GM20000 (cell line): ENCODE measurements around the gene BTRC.

Source experiments
- DNase-seq: peaks from one replicate; pipeline ENCODE4 v3.0.0; 2012; ENCODE audit warnings: low spot score
- TF ChIP-seq, protein P1 (sequence below): IDR thresholded peaks from 2 replicates; pipeline ENCODE4 v1.5.1; 2012; ENCODE audit warnings: mild to moderate bottlenecking, control low read depth; ENCODE audit errors: extremely low read depth, missing control alignments

BTRC gene

DNA sequence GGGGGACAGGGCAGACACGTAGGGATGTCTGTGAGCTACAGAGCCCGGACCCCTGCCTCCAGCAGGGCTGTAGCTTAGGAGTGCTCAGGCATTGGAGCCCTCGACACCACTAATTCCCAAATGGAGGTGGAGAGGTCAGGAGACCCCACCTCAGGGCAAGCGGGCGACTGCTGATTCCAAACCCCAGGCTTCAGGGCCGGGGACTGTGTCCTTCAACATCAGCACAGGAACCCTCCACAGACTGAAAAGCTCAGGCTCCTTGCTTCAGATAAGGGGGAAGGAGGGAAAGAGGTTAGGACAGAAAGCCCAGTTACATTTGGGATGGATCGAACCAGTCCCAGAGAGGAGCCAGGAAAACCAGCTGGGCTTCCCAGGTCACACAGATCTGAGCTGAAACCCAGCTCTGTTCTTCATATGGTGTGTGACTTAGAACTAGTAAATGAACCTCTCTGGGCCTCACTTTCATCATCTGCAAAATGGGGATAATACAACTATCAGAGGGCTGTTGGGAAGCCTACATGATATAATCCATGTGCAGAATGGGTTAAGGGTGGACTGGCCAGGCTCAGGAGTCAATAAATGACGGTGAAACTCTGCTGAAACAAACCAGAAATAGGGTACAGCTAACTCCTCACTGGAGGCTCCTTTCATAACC lies 217.4 kb downstream of the BTRC start:
- no peak for DNase-seq
- TF ChIP-seq, protein P1, sequence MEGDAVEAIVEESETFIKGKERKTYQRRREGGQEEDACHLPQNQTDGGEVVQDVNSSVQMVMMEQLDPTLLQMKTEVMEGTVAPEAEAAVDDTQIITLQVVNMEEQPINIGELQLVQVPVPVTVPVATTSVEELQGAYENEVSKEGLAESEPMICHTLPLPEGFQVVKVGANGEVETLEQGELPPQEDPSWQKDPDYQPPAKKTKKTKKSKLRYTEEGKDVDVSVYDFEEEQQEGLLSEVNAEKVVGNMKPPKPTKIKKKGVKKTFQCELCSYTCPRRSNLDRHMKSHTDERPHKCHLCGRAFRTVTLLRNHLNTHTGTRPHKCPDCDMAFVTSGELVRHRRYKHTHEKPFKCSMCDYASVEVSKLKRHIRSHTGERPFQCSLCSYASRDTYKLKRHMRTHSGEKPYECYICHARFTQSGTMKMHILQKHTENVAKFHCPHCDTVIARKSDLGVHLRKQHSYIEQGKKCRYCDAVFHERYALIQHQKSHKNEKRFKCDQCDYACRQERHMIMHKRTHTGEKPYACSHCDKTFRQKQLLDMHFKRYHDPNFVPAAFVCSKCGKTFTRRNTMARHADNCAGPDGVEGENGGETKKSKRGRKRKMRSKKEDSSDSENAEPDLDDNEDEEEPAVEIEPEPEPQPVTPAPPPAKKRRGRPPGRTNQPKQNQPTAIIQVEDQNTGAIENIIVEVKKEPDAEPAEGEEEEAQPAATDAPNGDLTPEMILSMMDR, result no peak

DNA sequence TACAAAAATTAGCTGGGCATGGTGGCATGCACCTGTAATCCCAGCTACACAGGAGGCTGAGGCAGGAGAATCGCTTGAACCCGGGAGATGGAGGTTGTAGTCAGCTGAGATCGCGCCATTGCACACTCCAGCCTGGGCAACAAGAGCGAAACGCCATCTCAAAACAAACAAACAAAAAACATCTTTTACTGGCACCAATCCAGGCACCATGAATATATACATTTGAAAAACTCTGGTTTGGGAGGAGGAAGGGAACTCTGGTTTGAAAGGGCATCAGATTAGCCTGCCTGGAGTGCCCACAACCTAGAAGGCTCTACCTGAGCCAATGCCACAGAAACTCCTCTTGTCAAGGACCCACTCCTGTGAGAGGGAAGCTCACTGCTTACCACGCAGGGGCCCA lies 218.2 kb downstream of the BTRC start:
- TF ChIP-seq, protein P1, result no peak

DNA sequence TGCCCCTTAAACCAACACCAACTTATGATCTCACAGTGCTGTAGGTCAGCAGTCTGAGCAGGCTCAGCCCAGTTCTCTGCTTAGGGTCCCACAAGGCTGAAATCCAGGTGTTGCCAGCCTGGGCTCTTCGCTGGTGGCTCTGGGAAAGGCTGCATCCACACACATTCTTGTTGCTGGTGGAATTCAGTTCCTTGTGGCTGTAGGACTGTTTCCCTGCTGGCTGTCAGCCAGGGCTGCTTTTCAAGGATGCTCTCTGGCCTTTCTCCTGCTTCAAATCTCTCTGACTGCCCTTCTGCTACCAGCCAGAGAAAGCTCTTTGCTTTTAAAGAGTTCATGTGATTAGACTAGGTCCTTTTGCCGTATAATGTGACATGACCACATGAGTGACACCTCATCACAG lies 218.8 kb downstream of the BTRC start:
- TF ChIP-seq, protein P1, result no peak
- DNase-seq, result no peak

More for the DNA sequence above, 218.2 kb downstream of the BTRC start:
- no peak for DNase-seq

DNA sequence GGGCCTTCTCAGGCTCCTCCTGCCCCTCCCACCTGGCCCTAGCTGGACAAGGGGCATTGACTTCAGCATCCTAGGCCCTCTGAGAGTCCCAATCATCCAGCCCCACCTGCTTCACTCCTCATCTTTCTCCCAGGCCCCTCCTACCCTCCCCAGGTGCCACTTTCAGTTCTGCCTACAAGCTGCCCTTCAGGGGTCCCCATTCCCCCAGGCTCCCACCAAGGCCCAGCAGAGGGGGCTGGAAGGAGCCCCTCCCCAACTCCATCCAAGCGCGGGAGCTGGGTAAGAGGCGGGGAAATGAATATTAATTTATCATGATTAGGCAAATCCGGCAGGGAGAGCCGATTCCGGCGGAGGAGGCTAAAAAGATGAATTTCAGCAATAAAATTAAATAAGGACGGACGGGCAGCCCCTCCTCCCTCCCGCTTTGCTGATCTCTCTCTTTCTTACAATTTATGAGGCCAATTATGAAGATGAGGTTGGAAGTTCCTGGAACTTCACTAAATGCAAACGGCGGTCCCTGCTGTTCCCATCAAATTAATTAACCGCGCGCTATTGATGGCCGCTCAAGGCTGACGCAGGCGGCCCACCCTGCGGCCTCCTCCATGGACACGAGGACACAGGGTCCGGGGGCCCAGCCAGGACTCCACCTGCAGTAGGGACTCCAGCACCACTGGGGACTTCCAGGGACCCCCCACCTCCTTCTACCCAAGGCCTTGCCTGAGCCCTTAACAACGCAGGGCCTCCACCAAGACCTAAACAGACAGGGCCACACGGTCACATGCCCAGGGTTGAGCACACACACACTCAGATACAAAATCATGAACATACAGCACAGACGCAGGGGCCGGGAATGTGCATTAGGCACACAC lies 220.2 kb downstream of the BTRC start:
- TF ChIP-seq, protein P1, result no peak
- no peak for DNase-seq

DNA sequence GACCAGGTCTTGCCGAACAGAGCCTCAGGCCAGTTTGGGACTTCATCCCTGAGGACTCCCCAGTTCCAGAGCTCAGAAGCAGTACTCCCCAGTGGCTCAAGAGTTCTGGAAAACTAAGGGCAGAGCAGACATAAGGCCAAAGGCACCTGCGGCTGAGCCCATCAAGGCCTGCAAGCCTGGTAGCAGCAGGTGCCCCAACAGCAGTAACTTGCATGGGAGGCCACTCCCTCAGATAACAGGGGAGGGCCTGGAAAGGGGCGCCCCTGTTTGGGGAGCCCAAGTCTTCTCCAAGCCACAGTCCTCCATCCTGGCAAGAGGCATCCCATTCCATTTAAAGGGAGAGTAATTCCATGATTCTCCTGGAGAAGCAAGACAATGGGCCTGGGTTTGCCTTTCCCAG lies 221.1 kb downstream of the BTRC start:
- no peak for DNase-seq
- TF ChIP-seq, protein P1, result no peak

DNA sequence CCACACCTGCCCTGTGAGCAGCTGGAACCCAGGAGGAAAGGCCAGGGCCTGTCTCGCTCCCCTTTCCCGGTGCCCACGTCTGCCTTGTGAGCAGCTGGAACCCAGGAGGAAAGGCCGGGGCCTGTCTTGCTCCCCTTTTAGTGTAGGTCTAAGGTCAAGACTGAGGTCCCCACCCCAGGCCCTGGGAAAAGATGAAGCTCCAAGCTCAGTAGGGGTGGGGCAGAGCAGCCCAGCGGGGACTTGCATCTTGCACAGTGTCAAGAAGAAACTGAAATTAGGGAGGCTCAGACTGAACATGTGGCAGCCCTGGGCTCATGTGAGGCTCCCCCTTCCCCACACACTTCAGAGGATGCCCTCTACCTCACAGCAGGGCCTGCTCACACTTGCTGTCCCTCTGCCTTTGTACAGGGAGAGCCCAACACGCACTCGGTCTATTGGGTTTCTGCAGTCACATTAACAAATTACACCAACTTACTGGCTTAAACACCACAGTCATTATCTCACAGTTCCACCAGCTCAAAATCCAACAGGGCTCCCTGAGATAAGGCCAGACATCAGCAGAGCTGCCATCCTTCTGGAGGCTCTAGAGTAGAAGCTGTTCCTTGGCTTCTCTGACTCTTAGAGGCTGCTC lies 221.7 kb downstream of the BTRC start:
- no peak for DNase-seq
- TF ChIP-seq, protein P1, result no peak
